GM19467 (cell line): Measurements from ENCODE around the gene SLC5A10.

Experiments used
- ATAC-seq: cut with Tn5 transposase; IDR thresholded peaks from one replicate; pipeline ENCODE4 v1.9.1; 2021; ENCODE audit warnings: mild to moderate bottlenecking, moderate library complexity; ENCODE audit not compliant: unreplicated experiment

The SLC5A10 gene

DNA sequence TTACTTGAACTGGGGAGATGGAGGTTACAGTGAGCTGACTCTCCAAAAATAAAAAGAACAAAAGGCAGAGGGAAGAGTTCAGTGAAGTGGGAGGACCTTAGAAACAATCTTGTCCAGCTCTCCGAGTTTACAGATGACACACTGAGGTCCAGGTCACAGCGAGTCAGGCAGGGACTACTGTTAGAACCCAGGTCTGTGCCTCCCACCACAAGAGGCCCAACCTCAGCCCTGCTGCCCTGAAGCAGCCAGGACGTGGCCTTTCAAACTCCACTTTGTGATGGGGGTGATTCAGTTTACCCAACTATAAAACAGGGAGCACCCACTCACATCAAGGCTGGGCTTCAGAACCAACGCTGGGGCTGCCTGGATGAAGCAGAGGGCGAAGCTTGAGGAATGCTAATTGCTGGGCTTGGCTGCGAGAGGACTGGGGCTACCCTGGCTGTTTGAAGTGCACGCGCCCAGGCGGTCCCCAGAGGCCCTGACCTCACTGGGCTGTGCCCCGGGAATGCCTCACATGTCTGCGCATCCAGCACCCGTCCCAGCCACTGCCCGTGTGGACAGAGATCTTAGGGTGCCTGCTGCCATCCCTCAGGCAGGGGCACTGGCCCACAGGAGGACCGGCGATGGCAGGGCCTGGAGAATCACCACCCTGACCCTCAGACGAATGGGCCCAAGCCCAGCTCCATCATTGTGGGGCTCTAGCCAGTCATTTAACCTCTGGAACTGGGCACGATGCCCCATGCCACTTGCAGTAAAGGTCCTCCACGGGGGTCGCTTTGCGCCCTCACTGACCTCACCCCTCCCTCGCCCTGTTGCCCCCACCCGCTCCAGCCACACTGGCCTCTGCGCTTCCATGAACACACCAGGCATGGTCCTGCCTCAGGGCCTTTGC lies 11.4 kb downstream of the SLC5A10 start:
- no peak for ATAC-seq

DNA sequence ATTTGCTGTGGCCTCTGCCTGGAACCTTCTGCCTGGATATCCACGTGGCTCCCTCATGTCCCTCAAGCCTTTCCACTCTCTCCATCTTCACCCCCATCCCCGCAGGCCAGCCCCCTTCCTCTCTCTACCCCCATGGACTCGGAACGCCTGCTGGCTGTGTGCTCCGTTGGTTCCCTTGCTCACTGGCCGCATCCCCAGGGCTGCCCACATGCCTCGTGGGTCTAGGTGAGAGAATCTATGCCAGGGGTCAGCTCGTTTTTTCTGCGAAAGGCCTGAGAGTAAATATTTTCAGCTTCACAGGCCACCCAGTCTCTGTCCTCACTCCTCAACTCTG lies 12.0 kb downstream of the SLC5A10 start:
- ATAC-seq, result no peak

DNA sequence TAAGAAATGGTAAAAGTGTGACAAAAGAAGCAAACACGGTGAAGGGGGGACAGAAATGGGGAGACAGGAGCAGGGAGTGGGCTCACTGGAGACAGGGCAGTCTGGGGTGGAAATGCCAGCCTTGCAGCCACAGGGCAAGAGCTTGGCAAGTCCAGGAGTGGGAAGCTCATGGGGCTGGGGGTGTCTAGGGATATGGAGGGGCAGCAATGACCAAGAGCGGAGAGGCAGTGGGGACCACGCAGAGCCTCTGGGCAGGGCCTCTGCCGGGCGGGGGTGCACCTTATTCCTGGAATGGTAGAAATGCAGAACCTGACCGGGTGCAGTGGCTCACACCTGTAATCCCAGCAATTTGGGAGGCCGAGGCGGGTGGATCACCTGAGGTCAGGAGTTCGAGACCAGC lies 12.6 kb downstream of the SLC5A10 start:
- ATAC-seq, result no peak

DNA sequence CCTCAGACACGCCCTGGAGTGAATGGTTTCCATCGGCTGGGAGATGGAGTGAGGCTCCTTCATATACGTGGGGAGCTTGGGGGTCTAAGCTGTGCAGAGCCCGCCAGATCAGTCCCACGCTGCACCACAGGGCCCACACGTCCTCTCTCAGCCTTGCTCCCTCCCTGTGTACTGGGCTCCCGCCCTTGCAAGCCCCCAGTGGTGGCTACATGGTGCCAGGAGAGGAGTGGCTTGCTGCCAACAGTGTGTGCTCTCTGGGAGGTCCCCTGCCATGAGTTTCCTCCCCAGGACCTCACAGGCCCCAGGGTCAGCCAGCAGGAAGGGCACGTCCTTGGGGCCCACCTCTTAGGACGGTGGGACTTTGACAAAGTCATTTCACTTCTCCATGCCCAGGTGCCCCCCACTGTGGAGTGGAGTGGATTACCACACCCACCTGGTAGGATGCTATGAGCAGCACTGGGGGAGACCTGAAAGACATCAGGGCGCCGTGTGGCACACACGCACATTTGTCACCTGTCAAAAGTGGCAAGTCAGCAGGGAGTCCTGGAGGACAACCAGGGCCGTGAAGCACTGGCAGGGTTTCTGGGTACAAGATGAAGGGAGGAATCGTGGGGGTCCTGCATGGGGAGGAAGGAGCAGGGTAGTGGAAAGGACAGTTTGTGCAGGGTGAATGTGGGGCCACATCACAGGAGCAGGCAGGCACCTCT lies 13.7 kb downstream of the SLC5A10 start:
- ATAC-seq, result no peak

DNA sequence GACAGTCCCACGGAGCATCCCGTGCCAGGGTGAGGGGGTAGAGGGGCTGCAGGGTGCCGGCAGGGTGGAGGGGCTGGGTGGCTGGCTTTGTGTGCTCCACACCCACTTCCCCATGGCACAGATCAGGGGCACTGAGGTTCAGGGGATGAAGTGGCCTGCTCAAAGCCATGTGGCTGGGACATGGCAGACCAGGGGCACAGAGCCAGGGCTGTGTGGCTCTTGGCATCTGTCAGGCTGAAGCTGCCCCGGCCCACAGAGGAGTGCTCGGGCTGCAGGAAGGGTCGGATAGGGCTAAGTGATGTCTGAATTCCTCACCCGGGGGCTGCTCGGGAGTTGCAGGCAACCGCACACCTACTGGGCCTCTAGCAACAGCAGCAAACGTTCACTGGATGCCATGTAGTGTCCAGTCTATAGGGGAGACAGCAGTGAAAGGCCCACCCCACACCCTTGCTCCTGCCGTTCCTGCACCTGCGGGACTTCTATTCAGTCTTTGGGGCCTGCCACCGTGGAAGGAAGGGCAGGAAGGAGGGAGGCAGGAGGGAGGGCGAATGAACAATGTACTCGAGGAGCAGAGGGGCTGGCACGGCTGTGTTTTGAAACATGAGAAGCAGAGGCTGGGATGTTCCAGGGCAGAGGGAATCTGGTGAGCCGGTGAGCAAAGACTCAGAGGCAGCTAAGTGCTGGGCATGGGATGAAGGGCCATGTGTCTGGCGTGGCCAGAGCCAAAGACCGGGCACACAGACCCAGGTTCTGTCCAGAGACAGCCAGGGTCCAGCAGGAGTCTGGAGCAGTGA lies 15.1 kb downstream of the SLC5A10 start:
- no peak for ATAC-seq

DNA sequence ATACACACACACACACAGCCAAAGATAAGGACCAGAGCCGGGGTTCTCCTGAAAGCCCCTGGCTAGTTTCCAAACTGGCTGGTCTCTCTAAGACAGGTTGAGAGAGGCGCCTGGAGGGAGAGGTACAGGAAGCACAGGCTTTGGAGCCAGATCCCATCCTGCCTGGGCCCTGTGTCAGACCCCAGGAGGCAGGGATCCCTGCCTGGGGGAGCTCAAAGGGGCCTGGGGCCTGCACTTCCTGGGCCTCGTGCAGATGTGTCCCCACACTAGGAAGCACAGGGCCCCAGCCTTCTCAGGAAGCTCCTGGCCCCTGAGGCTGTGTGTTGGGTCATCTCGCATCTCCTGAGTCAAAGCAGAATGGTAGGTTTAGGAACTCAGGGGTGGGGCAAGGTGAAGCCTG lies 16.0 kb downstream of the SLC5A10 start:
- ATAC-seq, result no peak

DNA sequence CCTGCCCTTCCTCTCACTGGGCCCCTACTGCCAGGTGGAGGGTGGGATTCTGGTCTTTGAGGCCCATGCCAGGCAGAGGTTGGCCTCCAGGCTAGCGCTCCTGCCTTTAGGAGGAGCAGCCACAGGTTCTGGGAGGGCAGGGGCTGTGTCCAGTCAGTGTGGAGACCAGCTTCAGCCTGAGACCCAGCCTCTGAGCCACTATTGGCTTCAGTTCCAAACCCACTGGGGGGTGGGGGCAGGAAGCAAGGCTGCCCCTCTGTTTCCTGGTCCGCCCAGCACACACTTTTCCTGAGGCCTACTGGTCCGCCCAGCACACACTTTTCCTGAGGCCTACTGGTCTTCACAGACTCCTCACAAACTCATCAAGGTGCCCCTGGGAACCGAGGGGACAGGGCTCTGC lies 16.4 kb downstream of the SLC5A10 start:
- ATAC-seq, result no peak

DNA sequence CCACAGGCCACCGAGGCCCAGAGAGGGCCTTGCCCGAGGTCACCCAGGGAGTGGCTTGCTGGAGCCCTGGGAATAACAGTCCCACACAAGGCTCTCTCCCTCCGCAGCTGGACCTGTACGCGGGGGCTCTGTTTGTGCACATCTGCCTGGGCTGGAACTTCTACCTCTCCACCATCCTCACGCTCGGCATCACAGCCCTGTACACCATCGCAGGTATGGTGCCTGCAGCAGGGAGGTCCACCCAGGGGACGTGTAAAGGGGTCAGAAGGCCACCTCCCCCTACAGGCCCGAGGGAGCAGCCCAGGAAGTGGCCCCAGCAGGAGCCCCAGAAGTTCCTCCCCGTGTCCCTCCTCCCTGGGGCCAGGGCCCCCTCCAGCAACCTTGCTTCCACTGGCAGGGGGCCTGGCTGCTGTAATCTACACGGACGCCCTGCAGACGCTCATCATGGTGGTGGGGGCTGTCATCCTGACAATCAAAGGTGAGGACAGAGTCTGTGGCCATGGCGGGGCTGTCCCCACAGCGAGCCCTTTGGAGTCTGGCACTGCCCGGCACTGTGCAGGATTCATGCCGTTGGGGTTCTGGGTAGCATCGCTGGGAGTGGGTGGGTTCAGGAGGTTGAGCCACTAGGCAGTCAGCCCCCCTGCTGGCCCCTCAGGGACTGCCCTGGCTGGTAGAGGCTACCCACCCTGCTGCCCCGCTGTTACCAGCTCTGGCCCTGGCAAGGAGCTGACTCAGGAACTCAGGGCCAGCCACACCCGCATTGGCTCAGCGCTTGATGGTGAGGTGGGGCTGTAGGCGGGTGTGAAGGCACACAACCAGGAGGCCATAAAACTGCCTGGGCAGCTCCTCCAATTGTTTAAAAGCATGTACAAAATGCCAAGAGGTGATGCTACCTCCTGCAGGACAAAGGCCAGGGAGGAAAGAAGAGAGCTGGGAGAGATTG lies 17.3 kb downstream of the SLC5A10 start:
- no peak for ATAC-seq

DNA sequence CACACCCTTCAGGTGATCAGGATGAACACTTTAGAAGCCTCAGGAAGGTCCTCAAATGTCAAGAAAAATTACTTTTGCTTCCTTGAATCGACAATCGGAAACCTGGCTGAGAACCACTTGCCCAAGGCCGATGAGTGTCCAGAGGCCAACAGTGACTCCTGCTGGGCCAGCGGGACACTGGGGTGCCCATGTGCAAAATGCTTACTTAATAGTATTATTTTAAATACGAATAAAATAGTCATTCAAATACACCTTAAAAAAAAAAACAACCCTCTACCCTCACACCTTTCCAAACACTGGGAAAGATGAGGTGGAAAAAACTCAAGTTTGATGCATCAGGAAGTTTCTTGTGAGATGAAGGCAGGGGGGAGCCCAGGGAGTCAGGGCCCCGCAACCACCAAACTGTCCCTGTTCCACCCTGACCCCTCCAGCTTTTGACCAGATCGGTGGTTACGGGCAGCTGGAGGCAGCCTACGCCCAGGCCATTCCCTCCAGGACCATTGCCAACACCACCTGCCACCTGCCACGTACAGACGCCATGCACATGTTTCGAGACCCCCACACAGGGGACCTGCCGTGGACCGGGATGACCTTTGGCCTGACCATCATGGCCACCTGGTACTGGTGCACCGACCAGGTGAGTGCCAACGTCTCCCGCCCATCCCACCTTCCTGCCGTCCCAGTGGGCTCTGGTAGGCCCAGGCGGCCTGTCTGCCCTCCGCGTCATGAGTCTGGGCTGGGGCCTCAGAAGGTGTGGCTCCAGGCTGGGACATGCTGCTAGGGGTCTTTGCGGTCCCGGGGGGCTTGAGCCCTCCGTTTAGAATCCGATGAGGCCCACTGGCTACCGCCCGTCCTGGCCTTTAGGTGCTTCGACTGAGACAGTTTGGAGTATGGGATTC lies 18.9 kb downstream of the SLC5A10 start:
- no peak for ATAC-seq

DNA sequence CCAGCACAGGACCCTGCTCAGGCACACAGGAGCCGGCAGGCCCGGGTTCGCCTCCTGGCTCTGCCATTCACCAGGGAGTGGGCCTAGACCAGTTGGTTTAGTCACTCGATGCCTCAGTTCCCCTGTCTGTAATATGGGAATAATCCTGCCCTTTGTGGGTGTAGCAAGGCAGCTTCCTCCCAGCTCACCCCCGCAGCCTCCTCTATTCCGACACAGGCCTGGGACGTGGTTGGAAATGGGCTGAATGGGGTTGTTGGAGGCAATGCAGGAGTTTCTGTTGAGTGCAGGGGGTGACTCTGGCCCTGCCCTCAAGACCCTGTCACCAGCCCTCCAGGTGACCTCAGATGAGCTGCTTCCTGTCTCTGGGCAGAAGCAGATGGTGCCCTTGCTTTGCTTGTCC lies 19.8 kb downstream of the SLC5A10 start:
- no peak for ATAC-seq

DNA sequence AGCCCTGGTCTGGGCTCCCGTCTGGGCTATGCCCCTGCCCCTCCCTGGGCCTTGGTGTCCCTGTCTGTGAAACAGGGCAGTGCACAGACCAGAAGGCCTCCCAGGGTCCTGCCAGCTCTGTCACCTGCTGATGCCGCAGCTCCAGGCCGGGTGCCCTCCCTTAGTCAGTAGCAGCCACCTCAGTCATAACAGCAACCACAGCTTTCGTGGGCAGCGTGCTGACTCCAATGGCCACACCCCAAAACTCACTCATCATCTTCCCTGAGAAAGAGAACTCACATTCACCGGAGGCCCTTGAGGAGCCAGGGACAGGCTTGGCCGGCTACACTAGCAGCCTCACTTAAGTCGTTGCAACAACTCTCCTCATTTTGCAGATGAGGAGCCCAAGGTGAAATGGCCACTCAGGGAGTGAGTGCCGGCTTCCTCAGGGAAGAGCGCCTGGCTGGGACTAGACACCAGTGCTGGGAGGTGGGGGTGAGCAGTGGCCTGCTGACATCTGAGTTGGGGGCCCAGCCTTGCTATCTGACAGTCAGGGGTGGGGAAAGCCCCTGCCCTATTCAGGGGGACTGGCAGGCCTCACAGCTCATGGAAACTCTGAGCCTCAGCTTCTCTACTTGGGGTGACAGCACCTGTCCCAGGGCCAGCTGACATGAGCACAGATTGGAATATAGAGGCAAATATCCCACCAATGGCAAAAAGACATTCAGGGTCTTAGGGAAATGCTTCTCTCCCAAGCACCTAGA lies 22.6 kb downstream of the SLC5A10 start:
- no peak for ATAC-seq

DNA sequence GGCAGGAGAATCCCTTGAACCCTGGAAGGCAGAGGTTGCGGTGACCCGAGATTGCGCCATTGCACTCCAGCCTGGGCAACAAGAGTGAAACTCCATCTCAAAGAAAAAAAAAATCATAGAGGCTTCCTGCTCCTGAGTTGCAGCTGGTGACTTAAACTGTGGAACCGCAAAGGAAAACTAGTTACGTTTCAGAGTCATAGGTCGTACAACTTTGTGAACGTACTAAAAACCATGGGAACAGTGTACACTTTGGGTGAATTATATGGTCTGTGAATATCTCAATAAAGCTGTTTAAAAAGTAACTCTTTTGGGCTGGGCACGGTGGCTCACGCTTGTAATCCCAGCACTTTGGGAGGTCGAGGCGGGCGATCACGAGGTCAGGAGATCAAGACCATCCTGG lies 23.6 kb downstream of the SLC5A10 start:
- ATAC-seq, result no peak

DNA sequence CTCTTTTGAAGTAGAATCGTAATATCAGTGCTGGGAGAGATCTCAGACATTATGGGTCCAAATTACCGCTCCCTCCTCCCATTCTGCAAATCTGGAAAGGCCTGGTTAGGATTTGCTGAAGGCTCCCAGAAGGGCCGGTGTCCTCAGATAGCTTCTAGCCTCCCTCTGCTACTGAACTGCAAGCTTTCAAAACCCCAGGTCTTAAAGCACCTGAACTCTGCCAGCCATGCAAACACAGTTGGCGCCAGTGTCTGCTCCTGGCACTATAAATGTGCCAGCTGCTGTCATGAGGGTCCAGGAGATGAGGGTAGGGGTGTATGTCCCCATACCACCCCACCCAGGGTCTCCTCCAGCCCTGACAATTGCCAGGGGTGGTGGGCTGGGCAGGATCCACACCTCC lies 24.2 kb downstream of the SLC5A10 start:
- ATAC-seq, result no peak

DNA sequence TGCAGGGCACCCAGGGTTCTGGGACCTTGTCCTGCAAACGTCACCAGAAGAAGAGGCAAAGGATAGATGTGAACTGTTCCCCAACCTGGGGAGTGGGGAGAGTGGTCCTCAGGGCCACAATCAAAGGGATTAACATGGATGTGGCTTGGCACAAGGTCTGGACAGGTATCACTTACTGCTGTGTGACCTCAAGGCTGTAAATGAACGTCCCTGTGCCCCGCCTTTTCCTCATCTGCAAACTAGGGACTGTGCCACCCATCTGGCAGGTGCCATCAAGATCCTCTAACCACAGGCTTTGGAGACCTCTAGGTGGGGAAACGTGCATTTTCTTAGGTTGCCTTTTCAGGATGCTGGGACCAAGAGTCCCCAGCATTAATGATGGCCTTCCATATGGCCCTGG lies 25.1 kb downstream of the SLC5A10 start:
- no peak for ATAC-seq

DNA sequence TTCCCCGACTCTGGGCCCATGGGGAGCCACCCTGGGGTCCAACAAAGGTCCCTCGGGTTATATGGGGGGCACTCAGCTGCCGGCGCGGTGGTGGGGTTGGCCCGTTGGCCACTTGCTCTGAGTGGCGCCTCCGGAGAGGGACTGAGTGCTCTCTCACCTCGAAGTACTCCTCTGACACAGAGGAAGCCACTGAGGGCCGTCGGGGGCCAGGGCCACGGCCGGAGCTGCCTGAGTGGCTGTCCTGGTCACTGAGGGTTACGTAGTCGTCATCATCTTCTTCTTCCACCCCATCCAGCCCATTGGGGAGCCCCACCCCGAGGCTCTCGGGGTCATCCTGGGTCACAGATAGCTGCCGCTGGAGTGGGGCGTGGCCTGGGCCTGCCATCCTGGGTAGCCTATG lies 25.7 kb downstream of the SLC5A10 start:
- ATAC-seq, result no peak

DNA sequence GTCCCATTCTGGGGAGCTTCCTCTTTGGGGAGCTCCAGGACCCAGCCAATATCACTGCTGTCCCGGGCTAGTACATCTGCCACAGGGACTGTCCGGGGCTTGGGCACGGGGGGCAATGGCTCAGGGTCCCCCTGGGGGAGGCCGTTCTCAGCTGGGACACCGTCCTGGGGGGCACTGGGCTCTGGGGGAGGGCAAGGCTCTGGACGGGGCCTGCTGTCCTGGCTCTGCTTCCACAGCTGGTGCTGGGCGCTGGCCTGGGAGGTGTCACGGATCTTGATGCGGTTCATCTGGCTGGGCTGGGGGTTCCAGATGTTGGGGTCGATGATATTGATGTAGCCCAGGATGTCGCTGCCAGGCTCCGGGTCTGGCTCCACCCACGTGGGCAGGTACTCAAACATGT lies 26.1 kb downstream of the SLC5A10 start:
- ATAC-seq, result no peak

DNA sequence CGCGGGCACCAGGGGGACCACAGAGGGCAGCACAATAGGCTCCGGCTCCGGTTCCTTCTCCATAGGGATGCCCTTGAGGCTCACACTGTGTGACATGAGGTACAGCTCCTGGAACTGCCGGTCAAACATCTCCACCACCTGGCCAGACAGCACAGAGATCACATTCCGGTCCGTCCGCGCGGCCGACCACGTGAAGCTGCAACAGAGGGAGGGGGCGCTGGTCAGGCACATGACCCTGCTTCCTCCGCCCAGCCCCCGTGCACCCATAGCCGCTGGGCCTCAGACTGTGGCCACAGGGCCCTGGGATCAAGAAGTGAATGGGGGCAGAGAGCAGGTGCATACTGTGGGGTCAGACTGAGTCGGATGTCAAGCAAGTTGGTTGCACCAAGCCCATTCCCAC lies 26.7 kb downstream of the SLC5A10 start:
- no peak for ATAC-seq

DNA sequence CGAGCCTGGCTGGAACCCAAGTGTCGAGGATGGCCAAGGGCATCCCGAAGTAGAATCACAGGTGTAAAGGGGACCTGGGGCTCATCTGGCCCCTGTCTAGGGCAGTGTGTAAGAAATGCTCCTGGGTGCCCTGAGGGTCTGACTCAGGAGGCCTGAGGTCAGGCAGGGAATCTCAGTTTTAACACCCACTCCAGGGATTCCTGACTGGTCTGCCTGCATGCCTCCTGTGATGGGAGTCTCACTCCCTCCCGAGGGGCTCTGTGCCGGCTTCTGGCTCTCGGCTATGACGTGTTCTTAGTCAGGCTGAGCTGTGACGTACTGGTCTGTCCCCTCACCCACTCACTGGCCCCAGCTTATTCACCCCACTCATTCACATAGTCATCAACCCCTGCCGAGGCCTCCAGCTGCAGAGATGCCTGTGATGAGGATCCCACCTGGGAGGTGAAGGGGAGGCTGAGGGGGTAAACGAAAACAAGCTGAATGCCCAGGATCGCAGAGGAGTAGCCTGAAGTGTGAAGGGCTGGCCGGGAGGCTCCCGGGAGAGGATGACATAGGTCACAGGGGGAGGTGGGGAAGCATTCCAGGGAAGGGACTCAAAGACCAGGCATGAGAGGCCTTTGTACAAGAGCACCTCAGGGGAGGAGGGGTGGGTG lies 28.8 kb downstream of the SLC5A10 start:
- ATAC-seq, result no peak

DNA sequence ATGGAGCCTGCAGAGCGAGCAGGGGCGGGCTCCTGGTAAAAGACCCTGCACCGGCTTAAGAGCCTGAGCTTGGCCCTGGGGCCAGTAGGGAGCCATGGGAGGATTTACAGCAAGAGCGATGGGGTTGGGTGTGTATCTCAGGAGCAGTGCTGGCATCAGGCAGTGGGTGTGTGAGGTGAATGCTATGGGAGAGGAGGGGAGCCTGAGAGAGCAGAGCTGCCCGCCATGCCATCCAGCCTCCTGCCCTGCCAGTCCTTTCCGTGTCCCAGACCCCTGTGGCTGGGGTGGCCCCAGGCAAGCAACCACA lies 29.3 kb downstream of the SLC5A10 start:
- no peak for ATAC-seq
